ENCODE measurements around the gene ARHGEF1. TPM values are rescaled to one million over a fixed set of nuclear protein-coding genes. Genes with fewer than 3 reads are reported as not detected.

The ARHGEF1 gene
- total RNA-seq, 1 experiment from 2014 or later: 163 TPM

- Mint-ChIP-seq H3K4me3 (ENCODE audit: low read depth, unreplicated experiment) (no peak overlapping the region), H3K27ac (ENCODE audit: unreplicated experiment) (no peak overlapping the region), H3K9me3 (ENCODE audit: low read depth, unreplicated experiment) (no peaks in the 10 kb centered on the region), H3K36me3 (ENCODE audit: insufficient read depth, unreplicated experiment) (peaks cover 11% of the 10 kb centered on the region), H3K27me3 (ENCODE audit: unreplicated experiment) (no peaks in the 10 kb centered on the region), H3K4me1 (ENCODE audit: low read depth, unreplicated experiment) (peaks cover 13% of the 10 kb centered on the region)
- TF ChIP-seq CTCF (IDR thresholded peaks at IDR 0.05; ENCODE audit: unreplicated experiment): no peak
- intact Hi-C loops (cut with micrococcal nuclease; ENCODE audit: unreplicated experiment): no loop called here
- CTCF ChIA-PET: interaction anchor here (0.6 to 1.0 kb wide), 4 partner anchors 21 to 625 kb away, joined by 3 to 7 read pairs (median 4); no protein-coding TSS in a partner anchor
- BruUV-seq (replicated peaks): no TSS peak
- DNase-seq: no peak
These were observed 46.0 kb downstream of the ARHGEF1 start for GRCh38 chr19:41928754-41929535.

- H3K27me3 Mint-ChIP-seq (ENCODE audit: unreplicated experiment): no peaks in the 10 kb centered on the region
- peaks cover 13% of the 10 kb centered on the region for H3K4me1 Mint-ChIP-seq (ENCODE audit: low read depth, unreplicated experiment)
- no peak overlapping the region for H3K4me3 Mint-ChIP-seq (ENCODE audit: low read depth, unreplicated experiment)
- no peak for TF ChIP-seq CTCF (IDR thresholded peaks at IDR 0.05; ENCODE audit: unreplicated experiment)
- H3K27ac Mint-ChIP-seq (ENCODE audit: unreplicated experiment): no peak overlapping the region
- no peaks in the 10 kb centered on the region for H3K9me3 Mint-ChIP-seq (ENCODE audit: low read depth, unreplicated experiment)
- no TSS peak for BruUV-seq (replicated peaks)
- CTCF ChIA-PET: interaction anchor here (0.6 kb wide), 1 partner anchor 37 kb away, joined by 7 read pairs; no protein-coding TSS in a partner anchor
- H3K36me3 Mint-ChIP-seq (ENCODE audit: insufficient read depth, unreplicated experiment): peaks cover 11% of the 10 kb centered on the region
- no peak for DNase-seq
- intact Hi-C loops (cut with micrococcal nuclease; ENCODE audit: unreplicated experiment): no loop called here
These were observed 46.6 kb downstream of the ARHGEF1 start for GRCh38 chr19:41929536-41930071.

- Mint-ChIP-seq H3K4me1 (ENCODE audit: low read depth, unreplicated experiment) (peaks cover 21% of the 10 kb centered on the region), H3K27ac (ENCODE audit: unreplicated experiment) (no peak overlapping the region), H3K36me3 (ENCODE audit: insufficient read depth, unreplicated experiment) (peaks cover 11% of the 10 kb centered on the region), H3K4me3 (ENCODE audit: low read depth, unreplicated experiment) (no peak overlapping the region), H3K9me3 (ENCODE audit: low read depth, unreplicated experiment) (no peaks in the 10 kb centered on the region), H3K27me3 (ENCODE audit: unreplicated experiment) (no peaks in the 10 kb centered on the region)
- intact Hi-C loops (cut with micrococcal nuclease; ENCODE audit: unreplicated experiment): no loop called here
- CTCF ChIA-PET: interaction anchor here (0.6 to 1.3 kb wide), 2 partner anchors 57 to 298 kb away, joined by 3 read pairs; no protein-coding TSS in a partner anchor
- BruUV-seq (replicated peaks): no TSS peak
- no peak for TF ChIP-seq CTCF (IDR thresholded peaks at IDR 0.05; ENCODE audit: unreplicated experiment)
- DNase-seq: no peak
These were observed 47.3 kb downstream of the ARHGEF1 start for GRCh38 chr19:41930322-41930722.

GRCh38 chr19:41930926-41931592 is 48.1 kb downstream of the ARHGEF1 start:
- intact Hi-C loops (cut with micrococcal nuclease; ENCODE audit: unreplicated experiment): no loop called here
- BruUV-seq (replicated peaks): no TSS peak
- CTCF ChIA-PET: interaction anchor here (0.6 to 1.3 kb wide), 2 partner anchors 58 to 297 kb away, joined by 3 read pairs; no protein-coding TSS in a partner anchor
- Mint-ChIP-seq H3K27ac (ENCODE audit: unreplicated experiment) (no peak overlapping the region), H3K4me3 (ENCODE audit: low read depth, unreplicated experiment) (no peak overlapping the region), H3K9me3 (ENCODE audit: low read depth, unreplicated experiment) (no peaks in the 10 kb centered on the region), H3K27me3 (ENCODE audit: unreplicated experiment) (no peaks in the 10 kb centered on the region), H3K4me1 (ENCODE audit: low read depth, unreplicated experiment) (peaks cover 25% of the 10 kb centered on the region), H3K36me3 (ENCODE audit: insufficient read depth, unreplicated experiment) (peaks cover 11% of the 10 kb centered on the region)
- no peak for TF ChIP-seq CTCF (IDR thresholded peaks at IDR 0.05; ENCODE audit: unreplicated experiment)
- no peak for DNase-seq
